Kasumi-1 (cell line): Measurements from ENCODE around the gene SALL3.

Experiments used
- DNase-seq, 2 experiments: peaks; one replicate each; lab custom pipeline; 2025; lab: John Stamatoyannopoulos, UW

SALL3 gene

DNA sequence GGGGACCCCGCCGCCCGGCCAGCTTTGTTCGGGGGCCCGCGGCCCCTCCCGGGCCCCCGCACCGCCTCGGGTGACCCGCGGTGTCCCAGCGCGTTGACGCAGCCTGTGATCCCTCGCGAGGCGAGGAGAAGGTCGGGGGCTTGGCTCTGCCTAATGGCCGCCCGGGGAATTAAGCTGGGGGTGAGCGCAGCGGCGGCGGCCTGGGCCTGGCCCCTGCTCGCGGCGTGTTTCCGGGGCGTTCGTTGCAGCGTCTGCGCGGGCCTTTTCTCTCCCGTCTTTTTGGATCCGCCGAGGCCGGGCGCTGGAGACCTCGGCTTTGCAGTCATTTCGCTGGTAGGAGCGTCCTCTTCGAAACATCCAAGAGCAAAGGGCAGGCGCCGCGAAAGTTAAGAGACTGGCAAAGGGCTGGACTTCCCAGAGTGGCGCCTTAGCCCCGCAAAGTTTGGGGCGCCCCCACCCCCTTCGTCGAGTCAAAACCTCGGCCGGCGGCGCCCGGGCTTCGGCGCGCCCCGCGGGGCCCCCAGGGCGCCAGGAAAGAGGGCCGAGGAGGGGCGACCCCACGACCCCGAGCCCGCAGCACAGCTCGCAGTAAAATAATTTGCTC lies 1.3 kb downstream of the SALL3 start:
- DNase-seq, result no peak

GRCh38 chr18:78981394-78981831 lies 1.8 kb downstream of the SALL3 start:
- no peak for DNase-seq

- DNase-seq, result no peak
These were observed 2.5 kb downstream of the SALL3 start for GRCh38 chr18:78981989-78982620.

- no peak for DNase-seq
These were observed 3.9 kb downstream of the SALL3 start for GRCh38 chr18:78983512-78983911.

DNA sequence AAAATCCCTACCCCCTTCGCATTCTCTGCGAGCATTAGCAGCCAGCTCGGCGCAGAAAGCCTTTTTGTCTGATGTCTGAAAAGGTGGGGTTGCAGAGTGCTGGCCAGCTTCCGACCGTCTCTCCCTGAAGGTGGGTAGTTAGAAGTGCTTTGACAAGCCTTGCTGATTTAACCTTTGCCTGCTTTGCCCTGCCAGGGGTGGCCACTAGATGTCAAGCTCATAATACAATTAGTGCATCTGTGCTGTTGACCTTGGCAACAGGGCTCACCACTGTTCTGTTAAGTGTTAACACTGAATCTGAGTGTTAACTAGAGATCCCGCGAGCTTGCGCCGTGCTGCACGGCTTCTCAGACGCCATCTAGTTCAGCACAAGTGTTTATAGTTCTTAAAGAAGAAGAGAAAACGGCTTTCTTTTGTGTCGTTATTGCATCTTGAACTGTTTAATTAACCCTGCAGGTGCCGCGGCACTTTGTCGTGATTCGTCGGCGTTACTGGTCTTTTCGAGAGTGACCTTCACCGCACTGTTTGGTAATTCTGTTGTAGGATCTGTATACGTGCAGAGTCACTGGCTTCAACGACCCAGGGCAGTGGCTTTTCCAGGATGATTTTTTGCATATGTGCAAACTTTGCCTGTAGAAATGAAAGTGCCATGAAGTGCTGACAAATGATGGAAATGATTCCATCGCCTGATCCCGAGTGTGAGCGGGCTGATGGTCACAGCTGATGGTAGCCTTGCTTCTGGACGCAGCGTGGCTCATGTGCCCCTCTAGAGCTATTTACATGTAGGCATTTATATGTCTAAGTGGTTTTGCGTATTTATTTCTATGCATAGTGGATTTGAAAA lies 5.5 kb downstream of the SALL3 start:
- peak; percentile 12 to 42 for DNase-seq

DNA sequence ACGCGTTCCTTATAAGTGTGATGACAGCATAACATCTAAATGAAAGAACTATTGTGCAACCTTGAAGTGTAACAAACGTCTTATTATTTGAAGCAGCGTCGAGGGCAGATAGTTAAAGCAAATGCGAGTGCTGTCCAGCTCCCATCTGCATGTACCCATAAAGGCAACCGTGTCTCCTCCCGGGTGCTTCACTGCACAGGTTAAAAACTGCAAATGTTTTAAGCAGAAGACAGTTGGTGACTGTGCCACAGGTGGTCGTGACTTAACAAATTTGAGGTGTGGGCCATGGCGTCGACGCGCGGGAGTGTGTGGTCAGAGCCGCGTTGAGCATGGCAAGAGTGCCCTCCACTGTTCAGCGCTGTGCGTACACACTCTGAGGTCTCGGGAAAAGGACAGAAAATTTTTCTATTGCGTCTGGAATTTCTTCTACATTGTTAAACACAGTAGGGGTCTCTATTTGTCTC lies 6.4 kb downstream of the SALL3 start:
- DNase-seq, result peak; percentile 54 to 70

DNA sequence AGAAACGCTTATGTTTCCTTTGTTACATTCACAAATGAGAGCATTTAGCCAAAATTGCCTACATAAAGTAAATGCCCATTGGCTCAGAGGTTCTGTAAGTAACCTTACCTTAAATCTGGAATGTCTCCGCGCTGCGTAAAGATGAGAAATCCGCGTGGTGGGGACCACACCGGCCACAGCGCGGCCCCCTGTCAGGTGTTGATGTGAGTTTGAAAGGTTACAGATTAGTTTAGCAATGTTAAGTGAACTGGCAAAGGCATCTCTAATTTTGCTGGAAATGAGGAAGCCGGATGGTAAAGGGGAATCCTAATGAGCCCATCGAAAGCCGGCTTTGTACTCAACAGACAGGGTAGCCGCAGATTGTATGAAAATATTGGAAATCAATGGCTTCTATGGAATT lies 11.8 kb downstream of the SALL3 start:
- DNase-seq, result no peak

- DNase-seq, result no peak
These were observed 12.7 kb downstream of the SALL3 start for GRCh38 chr18:78992041-78993011.

DNA sequence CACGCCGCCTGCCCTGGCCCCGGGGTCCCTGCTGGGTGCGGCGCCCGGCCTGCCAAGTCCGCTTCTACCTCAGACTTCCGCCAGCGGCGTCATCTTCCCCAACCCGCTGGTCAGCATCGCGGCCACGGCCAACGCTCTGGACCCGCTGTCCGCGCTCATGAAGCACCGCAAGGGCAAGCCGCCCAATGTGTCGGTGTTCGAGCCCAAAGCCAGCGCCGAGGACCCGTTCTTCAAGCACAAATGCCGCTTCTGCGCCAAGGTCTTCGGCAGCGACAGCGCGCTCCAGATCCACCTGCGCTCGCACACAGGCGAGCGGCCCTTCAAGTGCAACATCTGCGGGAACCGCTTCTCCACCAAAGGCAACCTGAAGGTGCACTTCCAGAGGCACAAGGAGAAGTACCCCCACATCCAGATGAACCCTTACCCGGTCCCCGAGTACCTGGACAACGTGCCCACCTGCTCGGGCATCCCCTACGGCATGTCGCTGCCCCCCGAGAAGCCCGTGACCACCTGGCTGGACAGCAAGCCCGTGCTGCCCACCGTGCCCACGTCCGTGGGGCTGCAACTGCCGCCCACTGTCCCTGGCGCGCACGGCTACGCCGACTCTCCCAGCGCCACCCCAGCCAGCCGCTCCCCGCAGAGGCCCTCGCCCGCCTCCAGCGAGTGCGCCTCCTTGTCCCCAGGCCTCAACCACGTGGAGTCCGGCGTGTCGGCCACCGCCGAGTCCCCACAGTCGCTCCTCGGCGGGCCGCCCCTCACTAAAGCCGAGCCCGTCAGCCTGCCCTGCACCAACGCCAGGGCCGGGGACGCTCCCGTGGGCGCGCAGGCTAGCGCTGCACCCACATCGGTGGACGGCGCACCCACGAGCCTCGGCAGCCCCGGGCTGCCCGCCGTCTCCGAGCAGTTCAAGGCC lies 13.7 kb downstream of the SALL3 start:
- no peak for DNase-seq

- DNase-seq, result no peak
These were observed 14.4 kb downstream of the SALL3 start for GRCh38 chr18:78994000-78994399.

- no peak for DNase-seq
These were observed 14.9 kb downstream of the SALL3 start for GRCh38 chr18:78994531-78994930.

GRCh38 chr18:78994977-78995582 lies 15.5 kb downstream of the SALL3 start:
- no peak for DNase-seq

DNA sequence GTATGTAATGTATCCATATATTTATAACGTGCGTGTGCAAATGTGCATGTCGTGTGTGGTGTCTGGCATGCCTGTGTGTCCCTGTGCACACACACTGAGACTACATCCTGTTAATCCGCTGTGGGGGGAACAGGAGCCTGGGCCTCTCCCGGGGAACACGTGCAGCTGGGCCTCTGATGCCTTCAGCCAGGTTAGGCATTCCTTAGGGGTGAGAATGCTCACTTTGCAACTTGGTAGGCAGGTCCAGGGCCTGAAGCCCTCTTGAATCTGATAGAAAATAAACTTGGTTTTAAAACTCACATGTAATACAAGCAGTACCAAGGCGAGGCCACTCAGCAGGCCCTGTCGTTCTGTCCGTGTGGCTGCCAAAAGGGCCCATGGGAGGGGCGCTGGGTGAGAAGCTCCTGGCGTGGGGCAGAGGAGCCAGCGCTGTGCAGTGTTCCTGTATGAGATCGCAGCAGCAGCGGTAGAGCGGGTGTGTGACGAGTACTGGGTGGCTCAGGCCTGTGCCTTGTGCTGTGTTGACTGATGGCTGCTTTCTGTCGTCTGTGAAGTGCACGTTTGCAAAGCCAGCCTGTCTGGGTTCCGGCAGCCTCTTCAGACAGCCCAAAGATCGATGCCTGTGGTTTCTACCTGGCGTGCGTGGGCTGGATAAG lies 16.2 kb downstream of the SALL3 start:
- DNase-seq, result no peak

GRCh38 chr18:78996741-78997490 lies 17.3 kb downstream of the SALL3 start:
- no peak for DNase-seq

DNA sequence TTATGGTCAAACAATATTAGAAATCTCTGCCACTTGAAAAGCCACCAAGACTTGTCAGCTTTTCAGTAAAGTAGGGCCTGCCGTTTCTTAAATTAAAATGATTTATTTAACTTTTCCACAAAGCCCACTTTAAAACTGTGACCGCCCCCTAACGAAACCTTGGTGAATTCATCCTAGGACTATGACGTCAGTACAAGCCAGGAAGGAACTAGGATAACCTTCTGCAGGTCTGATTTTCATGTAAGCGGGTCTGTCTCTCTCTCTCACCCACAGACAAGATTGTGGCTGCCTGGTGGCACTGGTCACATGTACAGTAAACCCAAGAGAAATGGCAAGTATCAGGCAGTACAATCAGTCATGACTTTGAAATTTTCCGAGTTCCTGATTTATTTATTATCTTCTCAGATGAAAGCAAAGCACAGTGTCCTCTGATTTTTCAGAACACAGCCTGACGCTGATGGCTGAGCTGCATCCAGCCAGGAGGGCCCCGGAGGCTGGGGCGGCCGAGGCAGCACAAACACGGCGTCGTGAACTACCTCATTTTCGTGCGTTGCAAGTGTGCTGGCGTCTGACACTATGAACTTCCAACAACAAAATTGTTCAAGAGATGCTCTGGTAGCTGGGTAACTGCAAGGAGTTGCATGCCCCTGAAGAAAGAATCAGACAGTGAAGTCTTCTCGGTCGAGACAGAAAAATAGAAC lies 18.9 kb downstream of the SALL3 start:
- no peak for DNase-seq

GRCh38 chr18:78999939-79000338 lies 20.3 kb downstream of the SALL3 start:
- DNase-seq, result no peak

DNA sequence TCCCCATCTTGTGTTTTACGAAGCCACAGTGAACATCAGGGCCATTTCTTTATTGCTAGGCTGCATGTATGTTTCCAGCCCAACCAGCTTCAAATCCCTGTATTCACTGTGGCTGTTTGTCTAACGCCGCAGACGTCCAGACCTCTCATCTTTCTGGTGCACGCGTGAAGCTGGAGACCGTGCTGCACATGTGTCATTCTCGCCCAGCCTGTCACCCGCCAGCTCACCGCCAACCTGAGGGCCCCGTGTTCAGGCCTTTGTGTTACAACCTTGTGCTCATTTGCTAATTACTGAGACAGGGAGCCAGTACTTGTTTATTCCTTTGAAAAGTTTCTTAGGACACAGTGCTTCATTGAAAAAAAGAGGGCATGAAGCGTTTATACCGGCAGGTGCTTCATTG lies 21.4 kb downstream of the SALL3 start:
- DNase-seq, result no peak

- no peak for DNase-seq
These were observed 26.0 kb downstream of the SALL3 start for GRCh38 chr18:79005653-79006052.
